OCI-LY1 (cell line): ENCODE measurements around the gene CSK.

Experiments
- H2AFZ ChIP-seq: fragments of 200-600 bp; sonication (generic), shearing (Covaris generic); 2 replicates; pipeline ENCODE4 v1.6.0; 2014; ENCODE audit warnings: antibody characterized with exemption, mild to moderate bottlenecking, low read length
- H3F3A ChIP-seq: fragments of 200-600 bp; sonication (generic), shearing (Covaris generic); 2 replicates; pipeline ENCODE4 v1.6.0; 2014; ENCODE audit warnings: mild to moderate bottlenecking, antibody characterized with exemption, low read length, moderate library complexity; ENCODE audit not compliant: insufficient read depth
- H3K27ac ChIP-seq: fragments of 200-600 bp; sonication (generic); 2 replicates; pipeline ENCODE4 v1.5.1; 2014; ENCODE audit warnings: low read length, mixed run types, mild to moderate bottlenecking, low read depth; ENCODE audit not compliant: poor library complexity, severe bottlenecking
- H3K27me3 ChIP-seq: fragments of 200-600 bp; sonication (generic); 2 replicates; pipeline ENCODE4 v1.6.0; 2014; ENCODE audit warnings: antibody characterized with exemption, mild to moderate bottlenecking, low read length, moderate library complexity; ENCODE audit not compliant: insufficient read depth
- H3K36me3 ChIP-seq: fragments of 200-600 bp; sonication (generic); 2 replicates; pipeline ENCODE4 v1.6.1; 2014; ENCODE audit warnings: mild to moderate bottlenecking, antibody characterized with exemption, low read length, moderate library complexity, mixed read lengths; ENCODE audit not compliant: insufficient read depth
- H3K4me1 ChIP-seq: fragments of 200-600 bp; sonication (generic); 2 replicates; pipeline ENCODE4 v1.5.1; 2014; ENCODE audit warnings: mild to moderate bottlenecking, low read length, moderate library complexity; ENCODE audit not compliant: insufficient read depth, severe bottlenecking
- H3K4me2 ChIP-seq: fragments of 200-600 bp; sonication (generic), shearing (Covaris generic); 2 replicates; pipeline ENCODE4 v1.6.1; 2014; ENCODE audit warnings: low read length
- H3K4me3 ChIP-seq: fragments of 200-600 bp; sonication (generic); 2 replicates; pipeline ENCODE4 v1.5.1; 2014; ENCODE audit warnings: low read length, low read depth, mild to moderate bottlenecking, mixed read lengths; ENCODE audit not compliant: poor library complexity, severe bottlenecking
- H3K79me2 ChIP-seq: fragments of 200-600 bp; shearing (Covaris generic); 2 replicates; pipeline ENCODE4 v1.6.1; 2016; ENCODE audit warnings: mixed run types, low read length, mixed read lengths; ENCODE audit not compliant: insufficient read depth
- H3K9ac ChIP-seq: fragments of 200-600 bp; sonication (generic), shearing (Covaris generic); 2 replicates; pipeline ENCODE4 v1.6.1; 2014; ENCODE audit warnings: mild to moderate bottlenecking, low read length, mixed read lengths
- H3K9me2 ChIP-seq: fragments of 200-600 bp; sonication (generic), shearing (Covaris generic); 2 replicates; pipeline ENCODE4 v1.6.1; 2014; ENCODE audit warnings: low read depth, mild to moderate bottlenecking, low read length, mixed read lengths
- H3K9me3 ChIP-seq: fragments of 200-600 bp; shearing (Covaris generic); 2 replicates; pipeline ENCODE4 v1.6.1; 2014; ENCODE audit warnings: low read length, mixed read lengths
- H4K20me1 ChIP-seq: fragments of 200-600 bp; sonication (generic), shearing (Covaris generic); 2 replicates; pipeline ENCODE4 v1.6.0; 2016; ENCODE audit warnings: mild to moderate bottlenecking, low read length; ENCODE audit not compliant: insufficient read depth
- CTCF ChIP-seq: fragments of 200-600 bp; sonication (generic), shearing (Covaris generic); IDR thresholded peaks from 2 replicates; pipeline ENCODE4 v1.5.1; 2017; ENCODE audit warnings: mild to moderate bottlenecking, antibody characterized with exemption, low read length, moderate library complexity, mixed read lengths
- EZH2 ChIP-seq: fragments of 200-600 bp; sonication (generic), shearing (Covaris generic); IDR thresholded peaks from 2 replicates; pipeline ENCODE4 v1.8.0; 2017; ENCODE audit warnings: borderline replicate concordance, mixed run types, mild to moderate bottlenecking, antibody characterized with exemption, low read length, moderate library complexity, mixed read lengths

The CSK gene

DNA sequence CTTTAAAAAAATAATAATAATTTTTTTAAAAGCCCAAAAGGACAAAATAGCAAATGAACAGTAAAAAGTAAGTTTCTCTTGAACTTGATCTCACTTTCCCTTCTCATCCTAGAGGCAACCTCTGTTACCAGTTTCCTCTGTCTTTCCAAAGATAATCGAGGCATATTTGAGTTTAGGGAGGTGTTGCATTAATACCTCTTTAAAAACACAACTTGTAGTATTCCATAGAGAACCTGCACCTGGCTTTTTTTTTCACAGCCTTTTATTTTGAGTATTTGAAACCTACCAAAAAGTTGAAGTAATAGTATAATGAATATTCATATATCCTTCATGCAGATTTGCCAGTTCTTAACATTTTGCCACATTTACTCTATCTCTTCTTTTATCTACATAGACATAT, 9.1 kb downstream of the CSK start:
- H3K27ac ChIP-seq: peak overlapping the region; percentile 99
- H4K20me1 ChIP-seq: no peaks in the 10 kb centered on the region
- TF ChIP-seq EZH2: no peak
- H3K9me2 ChIP-seq: no peaks in the 10 kb centered on the region
- H3K4me3 ChIP-seq: peak overlapping the region; percentile 97
- no peaks in the 10 kb centered on the region for H3K9me3 ChIP-seq
- H3K27me3 ChIP-seq: no peaks in the 10 kb centered on the region
- peaks cover 55% of the 10 kb centered on the region; the same call in 1 of the 2 replicates for H3K36me3 ChIP-seq
- peak overlapping the region; percentile 97 for H3K4me2 ChIP-seq
- peak overlapping the region; percentile 83 for H3K9ac ChIP-seq
- H3F3A ChIP-seq: 0 out of 2 replicates have a peak, but pooled peaks cover 7% of the 10 kb centered on the region
- peaks cover 99% of the 10 kb centered on the region for H3K4me1 ChIP-seq
- peaks cover 59% of the 10 kb centered on the region for H3K79me2 ChIP-seq
- no peak overlapping the region for H2AFZ ChIP-seq

- Histone ChIP-seq H3K4me1 (peaks cover 99% of the 10 kb centered on the region), H3K36me3 (peaks cover 61% of the 10 kb centered on the region; the same call in 1 of the 2 replicates), H3K9me3 (no peaks in the 10 kb centered on the region), H3K79me2 (peaks cover 66% of the 10 kb centered on the region), H3K9me2 (no peaks in the 10 kb centered on the region), H3K4me3 (peak overlapping the region; percentile 97), H4K20me1 (no peaks in the 10 kb centered on the region), H3K27ac (peak overlapping the region; percentile 99), H2AFZ (no peak overlapping the region), H3F3A (0 out of 2 replicates have a peak, but pooled peaks cover 7% of the 10 kb centered on the region), H3K4me2 (peak overlapping the region; percentile 97), H3K9ac (peak overlapping the region; percentile 83; the same call in 1 of the 2 replicates), H3K27me3 (no peaks in the 10 kb centered on the region)
- TF ChIP-seq CTCF: no peak
- TF ChIP-seq EZH2: no peak
Measured at GRCh38 chr15:74791667-74792066, 9.8 kb downstream of the CSK start.

DNA sequence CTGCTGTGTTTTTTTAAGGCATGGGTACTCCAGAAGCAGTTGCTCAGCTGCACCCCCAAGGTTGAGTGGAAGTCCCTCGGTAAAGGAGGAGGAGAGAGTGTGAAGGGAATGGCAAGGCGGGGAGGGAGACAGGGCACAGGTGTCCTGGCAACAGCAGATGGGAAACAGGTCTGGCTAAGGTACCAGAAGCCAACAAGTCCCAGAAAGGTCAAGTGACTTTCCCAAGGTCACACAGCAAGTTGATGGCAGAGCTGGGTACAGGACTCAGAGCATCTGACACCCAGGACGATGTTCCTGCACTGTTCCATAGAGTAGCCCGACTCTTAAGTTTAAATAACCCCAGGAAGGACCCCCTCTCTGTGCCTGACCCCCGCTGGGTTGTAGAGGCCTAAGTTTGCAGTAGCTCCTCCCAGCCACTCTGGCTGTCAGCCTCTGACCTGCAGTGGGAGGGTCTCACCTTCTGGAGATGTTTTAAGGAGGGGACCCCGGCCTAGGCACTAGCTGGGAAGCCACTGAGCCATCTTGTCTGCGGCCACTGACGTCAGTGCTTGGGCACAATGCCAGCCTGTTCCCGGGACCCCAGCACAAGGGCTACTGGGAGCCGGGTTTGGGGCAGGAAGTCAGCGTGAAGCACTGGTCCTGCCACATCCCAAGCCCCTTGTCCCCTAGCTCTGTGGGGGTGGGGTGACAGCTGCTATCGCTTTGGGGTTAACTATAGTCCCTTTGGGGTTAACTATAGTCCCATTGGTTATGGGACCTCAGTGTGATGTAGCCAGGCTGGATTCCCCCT, 10.5 kb downstream of the CSK start:
- Histone ChIP-seq H3K4me3 (peak overlapping the region; percentile 97), H4K20me1 (no peaks in the 10 kb centered on the region), H2AFZ (no peak overlapping the region), H3K79me2 (peaks cover 68% of the 10 kb centered on the region), H3K4me2 (peak overlapping the region; percentile 97), H3K9me3 (no peaks in the 10 kb centered on the region), H3K36me3 (peaks cover 56% of the 10 kb centered on the region; the same call in 1 of the 2 replicates), H3K9ac (peak overlapping the region; percentile 83; the same call in 1 of the 2 replicates), H3F3A (0 out of 2 replicates have a peak, but pooled peaks cover 7% of the 10 kb centered on the region), H3K9me2 (no peaks in the 10 kb centered on the region), H3K4me1 (peaks cover 99% of the 10 kb centered on the region), H3K27ac (peak overlapping the region; percentile 99), H3K27me3 (no peaks in the 10 kb centered on the region)
- TF ChIP-seq CTCF (no peak), EZH2 (no peak)
